H9 (cell line): ENCODE results near the gene TNIK. TPM values are rescaled to one million over a fixed set of nuclear protein-coding genes. Genes with fewer than 3 reads are reported as not detected.

Experiments used
- DNase-seq: peaks from one replicate; pipeline ENCODE4 v3.0.0-alpha.2; 2017
- H2AFZ ChIP-seq: one replicate; pipeline ENCODE4 v1.6.1; 2013; ENCODE audit warnings: mild to moderate bottlenecking, low read length, control low read depth, moderate library complexity
- H2AK5ac ChIP-seq: 2 replicates; pipeline ENCODE4 v1.6.1; 2013; ENCODE audit warnings: low read length, control low read depth, mixed read lengths; ENCODE audit not compliant: insufficient read length
- H2BK120ac ChIP-seq: one replicate; pipeline ENCODE4 v1.6.1; 2013; ENCODE audit warnings: low read depth, mild to moderate bottlenecking, low read length, control low read depth, inconsistent platforms; ENCODE audit not compliant: poor library complexity, severe bottlenecking
- H2BK12ac ChIP-seq: 2 replicates; pipeline ENCODE4 v1.6.1; 2013; ENCODE audit warnings: low read length, control low read depth, mixed read lengths, low read depth; ENCODE audit not compliant: insufficient read length
- H2BK15ac ChIP-seq: 2 replicates; pipeline ENCODE4 v1.6.1; 2013; ENCODE audit warnings: low read depth, low read length, control low read depth
- H2BK20ac ChIP-seq: one replicate; pipeline ENCODE4 v1.6.1; 2013; ENCODE audit warnings: low read depth, mild to moderate bottlenecking, low read length, control low read depth, inconsistent platforms; ENCODE audit not compliant: poor library complexity, severe bottlenecking
- H2BK5ac ChIP-seq: 2 replicates; pipeline ENCODE4 v1.6.1; 2013; ENCODE audit warnings: low read length, control low read depth, mixed read lengths; ENCODE audit not compliant: insufficient read length
- H3K14ac ChIP-seq: 2 replicates; pipeline ENCODE4 v1.6.1; 2013; ENCODE audit warnings: low read length, control low read depth; ENCODE audit not compliant: insufficient read depth
- H3K18ac ChIP-seq: 2 replicates; pipeline ENCODE4 v1.6.1; 2013; ENCODE audit warnings: low read depth, mild to moderate bottlenecking, mixed read lengths, low read length, control low read depth; ENCODE audit not compliant: insufficient read length
- H3K23ac ChIP-seq: 2 replicates; pipeline ENCODE4 v1.6.1; 2013; ENCODE audit warnings: low read length, control low read depth, mixed read lengths, low read depth; ENCODE audit not compliant: insufficient read length
- H3K23me2 ChIP-seq: 2 replicates; pipeline ENCODE4 v1.6.1; 2013; ENCODE audit warnings: low read depth, mild to moderate bottlenecking, mixed read lengths, low read length, control low read depth; ENCODE audit not compliant: insufficient read length, poor library complexity, severe bottlenecking
- H3K27ac ChIP-seq: 2 replicates; pipeline ENCODE4 v1.5.1; 2013; ENCODE audit warnings: low read length, control low read depth, mixed read lengths, low read depth; ENCODE audit not compliant: insufficient read length
- H3K27me3 ChIP-seq: 2 replicates; pipeline ENCODE4 v1.6.1; 2013; ENCODE audit warnings: low read length, control low read depth, inconsistent platforms; ENCODE audit not compliant: insufficient read depth
- H3K4ac ChIP-seq: 2 replicates; pipeline ENCODE4 v1.6.1; 2013; ENCODE audit warnings: low read depth, mild to moderate bottlenecking, control low read depth, inconsistent platforms, low read length, moderate library complexity
- H3K4me1 ChIP-seq: 2 replicates; pipeline ENCODE4 v1.6.1; 2013; ENCODE audit warnings: low read length, control low read depth, inconsistent platforms; ENCODE audit not compliant: insufficient read depth
- H3K4me2 ChIP-seq: 2 replicates; pipeline ENCODE4 v1.6.1; 2013; ENCODE audit warnings: low read length, control low read depth, mixed read lengths; ENCODE audit not compliant: insufficient read length, insufficient read depth
- H3K56ac ChIP-seq: 2 replicates; pipeline ENCODE4 v1.6.1; 2013; ENCODE audit warnings: low read depth, mild to moderate bottlenecking, mixed read lengths, low read length, control low read depth; ENCODE audit not compliant: insufficient read length
- H3K79me1 ChIP-seq: 2 replicates; pipeline ENCODE4 v1.6.1; 2013; ENCODE audit warnings: low read depth, mild to moderate bottlenecking, moderate library complexity, low read length, control low read depth, inconsistent platforms; ENCODE audit not compliant: insufficient read depth, poor library complexity, severe bottlenecking
- H3K79me2 ChIP-seq: 2 replicates; pipeline ENCODE4 v1.6.1; 2013; ENCODE audit warnings: low read length, control low read depth, inconsistent platforms; ENCODE audit not compliant: insufficient read depth
- H3K9ac ChIP-seq: 2 replicates; pipeline ENCODE4 v1.6.1; 2013; ENCODE audit warnings: low read length, control low read depth, mixed read lengths; ENCODE audit not compliant: insufficient read length; ENCODE audit errors: extremely low read depth
- H3K9me3 ChIP-seq: one replicate; pipeline ENCODE4 v1.6.1; 2013; ENCODE audit warnings: low read depth, low read length, inconsistent platforms; ENCODE audit not compliant: control insufficient read depth
- H3T11ph ChIP-seq: one replicate; pipeline ENCODE4 v1.6.1; 2013; ENCODE audit warnings: mild to moderate bottlenecking, low read length, control low read depth, inconsistent platforms
- H4K20me1 ChIP-seq: one replicate; pipeline ENCODE4 v1.6.1; 2013; ENCODE audit not compliant: control insufficient read depth, insufficient read length, insufficient read depth
- H4K5ac ChIP-seq: 2 replicates; pipeline ENCODE4 v1.6.1; 2013; ENCODE audit warnings: low read depth, mild to moderate bottlenecking, mixed read lengths, low read length, control low read depth; ENCODE audit not compliant: insufficient read length
- H4K8ac ChIP-seq: replicated peaks from 2 replicates; pipeline ENCODE4 v1.6.1; 2013; ENCODE audit warnings: low read length, control low read depth, mixed read lengths, low read depth; ENCODE audit not compliant: insufficient read length
- H4K91ac ChIP-seq: 2 replicates; pipeline ENCODE4 v1.6.1; 2013; ENCODE audit warnings: low read depth, mild to moderate bottlenecking, moderate library complexity, mixed read lengths, low read length, control low read depth; ENCODE audit not compliant: insufficient read length
- H3K27ac Mint-ChIP-seq, 3 experiments: 2 replicates in 2 of 3; 3 replicates in 1 of 3; pipeline ENCODE4 v1.8.0; 2020 to 2021; ENCODE audit warnings: mixed read lengths in 3 of 3, mild to moderate bottlenecking in 1 of 3, moderate library complexity in 1 of 3
- H3K27me3 Mint-ChIP-seq: 2 replicates; pipeline ENCODE4 v1.8.0; 2021; ENCODE audit warnings: low read depth, mild to moderate bottlenecking, moderate library complexity, mixed read lengths
- H3K36me3 Mint-ChIP-seq, 3 experiments: 2 replicates in 2 of 3; 3 replicates in 1 of 3; pipeline ENCODE4 v1.8.0; 2020 to 2021; ENCODE audit warnings: low read depth in 3 of 3, mixed read lengths in 3 of 3; ENCODE audit not compliant: insufficient read depth in 1 of 3
- H3K4me1 Mint-ChIP-seq, 2 experiments: 2 replicates each; pipeline ENCODE4 v1.8.0; 2020; ENCODE audit warnings: mixed read lengths in 2 of 2
- H3K4me3 Mint-ChIP-seq, 2 experiments: 2 replicates in 1 of 2; 3 replicates in 1 of 2; pipeline ENCODE4 v1.8.0; 2020 to 2021; ENCODE audit warnings: mild to moderate bottlenecking in 2 of 2, mixed read lengths in 2 of 2, moderate library complexity in 1 of 2
- H3K9me3 Mint-ChIP-seq, 2 experiments: 2 replicates in 1 of 2; 3 replicates in 1 of 2; pipeline ENCODE4 v1.8.0; 2020; ENCODE audit warnings: mild to moderate bottlenecking in 2 of 2, mixed read lengths in 2 of 2, moderate library complexity in 1 of 2
- CTCF ChIP-seq: fragments of 200-600 bp; sonication (generic); conservative IDR thresholded peaks from 3 replicates; pipeline ENCODE4 v1.8.0; 2021; ENCODE audit warnings: antibody characterized with exemption, mild to moderate bottlenecking
- WGBS: extraction: QIAGEN DNeasy Blood & Tissue Kit; methylation state at CpG from one replicate; pipeline ENCODE4 v1.1.7; 2013; ENCODE audit warnings: missing lambda C conversion rate, low lambda C conversion rate, mixed read lengths; ENCODE audit not compliant: insufficient read length; ENCODE audit errors: extremely low coverage; 5-methylcytosine and 5-hydroxymethylcytosine counted together
- total RNA-seq: library from RNA; stranded (reverse); gene quantifications from 2 replicates; pipeline ENCODE4 v1.2.1, GENCODE V29; 2021

Gene TNIK
- total RNA-seq, 1 experiment from 2014 or later = 15.9 TPM

- Histone ChIP-seq H2BK12ac (no peak overlapping the region), H3T11ph (no peak overlapping the region), H3K9me3 (no peaks in the 10 kb centered on the region), H2BK5ac (no peak overlapping the region), H3K27me3 (no peaks in the 10 kb centered on the region), H3K4me1 (peaks cover 2% of the 10 kb centered on the region; the same call in 1 of the 2 replicates), H3K23ac (no peak overlapping the region), H3K56ac (no peak overlapping the region), H3K18ac (no peak overlapping the region), H3K79me1 (no peaks in the 10 kb centered on the region), H3K79me2 (peaks cover 2% of the 10 kb centered on the region; the same call in 1 of the 2 replicates), H2BK120ac (no peak overlapping the region), H2BK15ac (no peak overlapping the region), H3K23me2 (no peaks in the 10 kb centered on the region), H3K9ac (no peak overlapping the region), H4K8ac (no peak overlapping the region), H3K4ac (no peak overlapping the region), H3K14ac (no peak overlapping the region), H4K20me1 (no peaks in the 10 kb centered on the region), H3K27ac (no peak overlapping the region), H4K5ac (no peak overlapping the region), H2AFZ (no peak overlapping the region), H3K4me2 (no peak overlapping the region), H2AK5ac (no peak overlapping the region), H4K91ac (no peak overlapping the region), H2BK20ac (no peak overlapping the region)
- no peak overlapping the region for H3K4me3 Mint-ChIP-seq
- WGBS = 100% methylated on average over 2 of the region's 4 CpGs
- DNase-seq = no peak
- peaks cover 19 to 25% of the 10 kb centered on the region in 2 experiments for H3K4me1 Mint-ChIP-seq
- H3K27ac Mint-ChIP-seq = no peak overlapping the region; a peak in 2 of 7 replicates
- H3K36me3 Mint-ChIP-seq = peaks cover 0 to 10% (median 4%) of the 10 kb centered on the region in 3 experiments; a peak in 3 of 7 replicates
- H3K27me3 Mint-ChIP-seq = no peaks in the 10 kb centered on the region
- H3K9me3 Mint-ChIP-seq = peaks cover 5 to 6% of the 10 kb centered on the region in 2 experiments; a peak in 3 of 5 replicates
- no peak for TF ChIP-seq CTCF
These were observed 153.1 kb downstream of the TNIK start for GRCh38 chr3:171307046-171307585.
